ENCODE measurements around the gene ZNF69.
"Not testable (repeated sequence)": the region's sequence is repeated elsewhere in the genome, so short reads cannot be mapped to it uniquely, and the experiment has no call there.

Gene ZNF69

DNA sequence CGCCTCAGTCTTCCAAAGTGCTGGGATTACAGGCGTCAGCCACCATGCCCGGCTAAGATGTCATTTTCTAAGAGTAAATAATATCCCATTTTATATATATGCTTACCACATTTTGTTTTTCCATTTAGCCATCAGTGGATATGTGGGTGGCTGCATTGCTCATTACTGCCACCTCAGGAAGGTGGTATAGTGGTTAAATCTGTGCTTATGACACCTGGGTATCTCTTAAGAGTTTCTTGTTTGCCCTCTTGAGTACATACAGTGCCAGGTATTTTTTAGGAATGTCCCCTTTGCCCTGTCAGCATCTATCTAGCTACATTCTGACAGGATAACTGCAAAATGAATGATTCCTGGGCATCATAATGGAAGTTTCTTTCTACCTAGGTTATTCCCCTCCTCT, 14.6 kb downstream of the ZNF69 start:
- DNase-seq = no peak

DNA sequence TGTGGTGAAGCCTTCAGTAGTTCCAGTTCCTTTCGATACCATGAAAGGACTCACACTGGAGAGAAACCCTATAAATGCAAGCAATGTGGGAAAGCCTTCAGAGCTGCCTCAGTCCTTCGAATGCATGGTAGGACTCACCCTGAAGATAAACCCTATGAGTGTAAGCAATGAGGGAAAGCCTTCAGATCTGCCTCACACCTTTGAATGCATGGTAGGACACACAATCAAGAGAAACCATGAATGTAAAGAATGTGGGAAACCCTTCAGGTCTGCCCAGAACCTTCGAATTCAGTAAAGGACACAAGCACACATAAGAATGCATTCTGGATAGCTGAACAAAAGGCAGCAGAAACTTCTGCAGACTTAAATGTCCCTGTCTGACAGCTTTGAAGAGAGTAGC, 18.3 kb downstream of the ZNF69 start:
- DNase-seq = no peak

DNA sequence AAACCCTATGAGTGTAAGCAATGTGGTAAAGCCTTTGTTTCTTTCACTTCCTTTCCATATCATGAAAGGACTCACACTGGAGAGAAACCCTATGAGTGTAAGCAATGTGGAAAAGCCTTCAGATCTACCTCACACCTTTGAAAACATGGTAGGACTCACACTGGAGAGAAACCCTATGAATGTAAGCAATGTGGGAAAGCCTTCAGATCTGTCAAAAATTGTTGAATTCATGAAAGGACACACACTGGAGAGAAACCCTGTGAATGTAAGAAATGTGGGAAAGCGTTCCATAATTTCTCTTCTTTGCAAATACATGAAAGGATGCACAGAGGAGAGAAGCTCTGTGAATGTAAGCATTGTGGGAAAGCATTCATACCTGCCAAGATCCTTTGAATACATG, 24.4 kb downstream of the ZNF69 start:
- DNase-seq = not testable (repeated sequence)

DNA sequence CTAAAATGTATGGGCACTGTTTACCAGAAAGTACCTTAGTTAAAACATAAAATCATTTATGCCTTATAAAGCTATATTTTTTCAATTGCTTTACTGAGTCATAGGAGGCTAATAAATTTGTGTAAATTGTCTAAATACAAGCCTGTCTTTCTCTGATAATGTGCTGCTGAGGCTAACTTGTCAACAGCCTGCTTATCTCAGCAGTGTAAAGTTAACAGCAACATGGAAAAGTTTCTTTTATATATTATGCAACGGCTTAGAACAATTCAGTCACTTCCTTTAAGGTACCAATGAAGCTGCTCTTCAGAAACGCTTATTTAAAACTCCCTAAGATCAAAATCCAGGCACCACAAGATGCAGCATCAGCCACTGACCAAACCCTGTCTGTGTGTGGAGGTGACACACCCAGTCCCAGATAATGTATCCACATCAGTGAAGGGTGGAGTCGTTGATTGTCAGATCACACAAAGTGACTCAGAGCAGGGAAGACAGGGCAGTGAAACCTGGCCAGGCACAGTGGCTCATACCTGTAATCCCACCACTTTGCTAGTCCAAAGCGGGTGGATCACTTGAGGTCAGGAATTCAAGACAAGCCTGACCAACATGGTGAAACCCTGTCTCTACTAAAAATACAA, 27.0 kb downstream of the ZNF69 start:
- DNase-seq = not testable (repeated sequence)

DNA sequence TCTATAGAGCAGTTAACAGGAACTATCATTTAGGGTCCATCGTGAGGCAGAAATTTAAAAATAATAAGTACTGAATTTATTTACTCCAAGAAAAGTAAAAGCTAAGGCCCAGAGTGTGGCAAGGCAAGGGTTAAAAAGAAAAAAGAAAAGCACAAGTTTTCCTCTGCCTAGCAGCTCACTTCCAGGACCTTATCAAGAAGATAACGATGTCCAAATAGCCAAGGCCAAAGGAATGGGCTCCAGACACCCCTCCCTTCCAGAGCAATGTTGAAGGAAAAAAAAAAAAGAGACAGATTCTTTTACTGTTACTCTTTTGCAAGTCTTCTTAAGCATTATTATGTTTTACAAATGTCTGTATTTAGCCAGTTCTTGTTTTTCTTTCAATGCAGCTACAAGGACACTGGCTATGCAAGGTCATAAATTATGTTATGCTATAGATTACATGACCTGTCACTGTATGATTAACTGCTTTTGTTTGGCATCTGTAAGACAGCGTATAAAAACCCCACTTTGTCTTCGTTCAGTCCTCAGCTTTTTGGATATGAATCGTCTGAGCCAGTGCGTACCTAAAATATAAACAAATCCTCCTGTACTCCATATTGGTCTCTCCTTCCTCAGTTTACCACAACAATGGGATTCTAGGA, 34.4 kb downstream of the ZNF69 start:
- DNase-seq = no peak

DNA sequence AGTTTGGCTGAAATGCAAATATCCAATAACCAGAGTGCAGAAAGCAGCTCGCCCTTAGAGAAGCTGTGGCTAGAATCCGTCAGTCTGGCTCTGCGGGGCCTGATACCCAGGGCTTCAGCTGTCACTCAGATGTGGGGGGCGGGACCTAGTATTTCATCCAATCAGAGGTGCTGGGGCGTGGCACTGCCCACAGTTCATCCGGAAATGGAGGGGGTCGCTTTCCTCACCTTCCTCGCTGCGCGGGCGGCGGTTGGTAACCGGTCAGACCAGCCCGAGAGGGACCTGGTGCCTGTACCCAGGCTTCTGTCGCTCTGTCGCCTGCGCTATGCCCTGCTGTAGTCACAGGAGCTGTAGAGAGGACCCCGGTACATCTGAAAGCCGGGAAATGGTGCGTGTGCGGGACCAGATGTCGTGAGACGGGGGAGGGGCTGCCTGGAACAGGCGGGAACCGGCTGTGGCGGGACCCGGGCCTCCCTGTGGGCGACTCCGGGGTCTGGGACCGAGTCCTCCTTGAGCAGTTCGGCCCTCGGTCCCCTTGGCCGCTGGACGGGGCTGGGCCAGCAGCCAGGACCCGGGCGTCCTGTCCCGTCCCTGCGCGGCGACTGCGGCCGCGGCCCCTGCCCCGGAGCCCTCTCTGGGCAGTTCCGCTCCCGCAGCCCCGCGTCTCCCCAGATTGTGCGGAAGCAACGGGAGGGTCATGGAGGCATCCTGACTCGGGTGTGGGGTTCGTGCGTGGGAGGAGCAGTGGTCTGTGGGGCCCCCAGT, 37.5 kb downstream of the ZNF69 start, which contains the start of gene ZNF700:
ZNF700 (plus strand) TSS at position 222 of the 765 bp plus-strand sequence; CDS start at position 326, 104 bp downstream.
- peak; percentile 97 for DNase-seq

DNA sequence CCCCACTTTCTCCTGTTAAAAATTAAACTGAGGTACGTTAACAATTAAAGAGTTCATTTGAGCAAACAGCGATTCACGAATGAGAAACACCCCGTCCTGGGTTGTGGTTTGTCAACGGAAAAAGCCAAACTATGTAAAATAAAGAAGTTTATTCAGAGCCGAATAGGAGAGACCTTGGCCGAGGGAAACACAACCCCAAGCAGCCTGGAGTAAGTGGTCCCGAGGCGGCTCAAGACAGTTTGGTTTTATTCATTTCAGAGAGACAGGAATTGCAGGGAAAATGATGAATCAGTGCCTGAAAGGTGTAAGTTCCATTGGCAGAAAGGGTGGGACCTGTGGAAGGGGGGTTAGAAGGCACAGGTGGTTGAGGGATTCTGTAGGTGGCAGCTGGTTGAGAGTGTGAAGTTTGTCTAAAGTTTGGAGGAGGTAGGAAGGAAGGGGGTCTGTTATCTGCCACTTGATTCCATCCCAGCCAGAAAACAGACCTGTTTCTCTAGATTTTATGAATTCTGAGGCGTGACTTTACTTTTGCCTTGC, 38.1 kb downstream of the ZNF69 start:
- DNase-seq = not testable (repeated sequence)

DNA sequence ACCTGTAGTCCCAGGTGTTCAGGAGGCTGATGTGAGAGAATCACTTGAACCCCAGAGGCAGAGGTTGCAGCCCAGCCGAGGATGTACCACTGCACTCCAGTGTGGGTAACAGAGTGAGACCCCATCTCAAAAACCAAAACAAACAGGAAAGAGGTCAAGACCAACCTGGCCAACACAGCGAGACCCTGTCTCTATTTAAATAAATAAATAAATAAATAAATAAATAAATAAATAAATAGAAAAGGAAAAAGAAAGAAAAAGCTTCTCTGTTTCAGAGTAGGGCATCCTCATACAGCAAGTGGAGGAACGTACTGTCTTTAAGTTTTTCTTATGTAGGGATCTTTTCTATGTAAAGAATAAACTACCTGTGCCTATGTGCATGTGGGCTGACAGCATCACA, 39.6 kb downstream of the ZNF69 start:
- DNase-seq = no peak

DNA sequence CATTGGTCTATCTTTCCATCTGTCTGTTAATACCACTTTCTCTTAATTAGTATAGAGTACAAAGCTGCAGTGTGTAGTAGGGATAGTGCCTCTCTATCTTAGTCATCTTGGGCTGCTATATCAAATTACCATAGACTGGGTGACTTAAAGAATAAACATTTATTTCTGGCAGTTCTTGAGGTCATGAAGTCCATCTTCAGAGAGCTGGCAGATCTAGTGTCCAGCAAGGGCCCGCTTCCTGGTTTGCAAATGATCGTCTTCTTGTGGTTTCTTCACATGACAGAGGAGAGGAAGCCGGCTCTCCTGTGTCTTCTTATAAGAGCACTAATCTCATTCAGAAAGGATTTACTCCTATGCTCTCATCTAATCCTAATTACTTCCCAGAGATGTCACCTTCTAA, 43.5 kb downstream of the ZNF69 start:
- no peak for DNase-seq

DNA sequence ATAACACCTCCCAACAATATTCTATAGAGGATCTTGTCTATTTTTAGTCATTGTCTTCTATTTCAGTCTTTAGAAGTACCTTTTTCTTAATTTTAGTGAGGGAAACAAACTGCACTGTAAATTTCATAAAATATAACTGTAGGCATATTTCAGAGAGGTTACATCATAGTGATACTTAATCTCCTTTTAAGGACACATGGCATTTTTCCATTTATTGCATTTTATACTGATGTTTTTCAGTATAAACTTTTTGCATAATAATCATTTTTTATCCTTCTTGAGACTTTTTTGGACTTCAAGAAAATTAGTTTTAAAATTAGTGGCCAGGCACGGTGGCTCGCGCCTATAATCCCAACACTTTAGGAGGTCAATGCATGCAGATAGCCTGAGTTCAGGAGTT, 43.9 kb downstream of the ZNF69 start:
- no peak for DNase-seq

DNA sequence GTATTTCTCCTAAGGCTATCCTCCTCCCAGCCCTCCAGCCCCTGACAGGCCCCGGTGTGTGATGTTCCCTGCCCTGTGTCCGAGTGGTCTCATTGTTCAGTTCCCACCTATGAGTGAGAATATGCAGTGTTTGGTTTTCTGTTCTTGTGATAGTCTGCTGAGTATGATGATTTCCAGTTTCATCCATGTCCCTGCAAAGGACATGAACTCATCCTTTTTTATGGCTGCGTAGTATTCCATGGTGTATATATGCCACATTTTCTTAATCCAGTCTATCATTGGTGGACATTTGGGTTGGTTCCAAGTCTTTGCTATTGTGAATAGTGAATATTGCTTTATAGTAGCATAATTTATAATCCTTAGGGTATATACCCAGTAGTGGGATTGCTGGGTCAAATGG, 48.2 kb downstream of the ZNF69 start:
- DNase-seq = not testable (repeated sequence)

DNA sequence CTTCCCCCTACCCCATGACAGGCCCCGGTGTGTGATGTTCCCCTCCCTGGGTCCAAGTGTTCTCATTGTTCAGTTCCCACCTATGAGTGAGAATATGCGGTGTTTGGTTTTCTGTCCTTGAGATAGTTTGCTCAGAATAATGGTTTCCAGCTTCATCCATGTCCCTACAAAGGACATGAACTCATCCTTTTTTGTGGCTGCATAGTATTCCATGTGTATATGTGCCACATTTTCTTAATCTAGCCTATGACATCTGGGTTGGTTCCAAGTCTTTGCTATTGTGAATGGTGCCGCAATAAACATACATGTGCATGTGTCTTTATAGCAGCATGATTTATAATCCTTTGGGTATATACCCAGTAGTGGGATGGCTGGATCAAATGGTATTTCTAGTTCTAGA, 50.8 kb downstream of the ZNF69 start:
- not testable (repeated sequence) for DNase-seq

DNA sequence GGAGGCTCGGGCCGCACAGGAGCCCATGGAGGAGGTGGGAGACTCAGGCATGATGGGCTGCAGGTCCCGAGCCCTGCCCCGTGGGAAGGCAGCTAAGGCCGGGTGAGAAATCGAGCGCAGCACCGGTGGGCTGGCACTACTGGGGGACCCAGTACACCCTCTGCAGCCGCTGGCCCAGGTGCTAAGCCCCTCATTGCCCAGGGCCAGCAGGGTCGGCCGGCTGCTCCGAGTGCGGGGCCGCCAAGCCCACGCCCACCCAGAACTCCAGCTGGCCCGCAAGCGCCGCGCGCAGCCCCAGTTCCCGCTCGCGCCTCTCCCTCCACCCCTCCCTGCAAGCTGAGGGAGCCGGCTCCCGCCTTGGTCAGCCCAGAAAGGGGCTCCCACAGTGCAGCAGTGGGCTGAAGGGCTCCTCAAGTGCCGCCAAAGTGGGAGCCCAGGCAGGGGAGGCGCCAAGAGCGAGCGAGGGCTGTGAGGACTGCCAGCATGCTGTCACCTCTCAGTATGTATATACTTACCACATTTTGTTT, 53.8 kb downstream of the ZNF69 start:
- DNase-seq = not testable (repeated sequence)

DNA sequence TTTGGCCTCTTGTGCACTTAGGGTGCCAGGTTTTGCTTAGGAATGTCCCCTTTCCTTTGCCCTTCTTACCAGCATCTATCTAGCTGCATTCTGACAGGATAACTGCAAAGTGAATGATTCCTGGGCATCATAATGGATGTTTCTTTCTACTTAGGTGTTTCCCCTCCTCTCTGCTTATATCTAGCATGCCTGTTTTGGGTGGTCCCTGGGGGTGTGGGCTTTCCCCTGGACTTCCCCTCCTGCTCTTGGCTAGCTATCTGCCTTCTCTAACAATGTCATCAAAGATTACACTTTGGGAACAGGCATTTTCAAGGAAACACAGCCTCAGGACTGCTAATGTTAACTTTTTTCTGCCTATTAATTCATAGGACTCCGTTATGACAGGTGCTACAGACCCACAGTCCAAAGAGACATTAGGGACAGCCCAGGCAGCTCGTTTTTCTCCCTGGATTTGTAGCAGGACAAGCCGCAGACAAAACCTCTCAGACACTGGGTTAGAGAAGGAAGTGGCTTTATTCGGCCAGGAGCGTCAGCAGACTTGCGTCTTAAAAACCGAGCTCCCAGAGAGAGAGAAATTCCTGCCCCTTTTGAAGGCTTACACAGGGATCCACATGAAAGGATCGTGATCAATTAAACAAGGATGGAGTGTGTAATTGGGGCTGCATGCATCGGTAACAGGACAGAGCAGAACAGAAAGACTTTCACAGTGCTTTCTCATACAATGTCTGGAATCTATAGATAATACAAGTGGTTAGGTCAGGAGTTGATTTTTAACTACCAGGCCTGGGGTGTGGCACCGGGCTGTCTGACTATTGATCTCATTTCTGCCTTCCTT, 54.6 kb downstream of the ZNF69 start:
- DNase-seq = no peak

DNA sequence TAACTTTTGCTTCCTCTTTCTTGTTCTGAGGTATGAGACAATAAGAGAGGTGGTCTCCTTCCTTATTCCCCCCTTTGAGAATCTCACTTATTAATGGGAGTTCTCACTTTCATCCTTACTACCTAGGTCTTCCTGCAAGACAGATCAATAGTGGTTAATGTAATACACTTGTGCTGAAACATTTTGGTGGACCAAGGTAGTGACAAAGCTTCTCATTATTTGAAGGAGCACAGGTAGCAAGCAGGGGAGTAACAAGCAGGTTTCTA, 55.2 kb downstream of the ZNF69 start:
- DNase-seq = no peak

DNA sequence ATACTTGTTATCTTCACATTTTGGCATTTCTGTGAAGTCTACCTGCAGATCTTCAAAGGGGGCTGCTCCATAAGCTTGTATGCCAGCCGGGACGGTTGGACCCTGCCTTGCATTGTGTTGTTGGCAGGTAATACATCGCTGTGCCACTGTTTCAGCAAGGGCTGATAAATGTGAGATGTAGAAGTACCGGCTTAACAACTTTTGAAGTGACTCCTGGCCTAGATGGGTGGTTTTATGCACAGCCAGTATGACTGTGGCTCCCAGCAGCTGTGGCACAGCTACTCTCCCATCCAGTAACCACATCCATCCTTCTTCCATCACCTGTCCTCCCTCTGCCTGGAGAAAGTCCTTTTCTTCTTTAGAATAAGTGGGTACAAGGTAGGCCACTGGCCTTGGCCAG, 57.1 kb downstream of the ZNF69 start:
- no peak for DNase-seq

DNA sequence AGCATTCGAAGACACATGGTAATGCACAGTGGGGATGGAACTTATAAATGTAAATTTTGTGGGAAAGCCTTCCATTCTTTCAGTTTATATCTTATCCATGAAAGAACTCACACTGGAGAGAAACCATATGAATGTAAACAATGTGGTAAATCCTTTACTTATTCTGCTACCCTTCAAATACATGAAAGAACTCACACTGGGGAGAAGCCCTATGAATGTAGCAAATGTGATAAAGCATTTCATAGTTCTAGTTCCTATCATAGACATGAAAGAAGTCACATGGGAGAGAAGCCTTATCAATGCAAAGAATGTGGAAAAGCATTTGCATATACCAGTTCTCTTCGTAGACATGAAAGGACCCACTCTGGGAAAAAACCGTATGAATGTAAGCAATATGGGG, 61.1 kb downstream of the ZNF69 start:
- DNase-seq = no peak

DNA sequence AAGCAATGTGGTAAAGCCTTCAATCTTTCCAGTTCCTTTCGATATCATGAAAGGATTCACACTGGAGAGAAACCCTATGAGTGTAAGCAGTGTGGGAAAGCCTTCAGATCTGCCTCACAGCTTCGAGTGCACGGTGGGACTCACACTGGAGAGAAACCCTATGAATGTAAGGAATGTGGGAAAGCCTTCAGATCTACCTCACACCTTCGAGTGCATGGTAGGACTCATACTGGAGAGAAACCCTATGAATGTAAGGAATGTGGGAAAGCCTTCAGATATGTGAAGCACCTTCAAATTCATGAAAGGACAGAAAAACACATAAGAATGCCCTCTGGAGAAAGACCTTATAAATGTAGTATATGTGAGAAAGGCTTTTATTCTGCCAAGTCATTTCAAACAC, 61.6 kb downstream of the ZNF69 start:
- DNase-seq = no peak

DNA sequence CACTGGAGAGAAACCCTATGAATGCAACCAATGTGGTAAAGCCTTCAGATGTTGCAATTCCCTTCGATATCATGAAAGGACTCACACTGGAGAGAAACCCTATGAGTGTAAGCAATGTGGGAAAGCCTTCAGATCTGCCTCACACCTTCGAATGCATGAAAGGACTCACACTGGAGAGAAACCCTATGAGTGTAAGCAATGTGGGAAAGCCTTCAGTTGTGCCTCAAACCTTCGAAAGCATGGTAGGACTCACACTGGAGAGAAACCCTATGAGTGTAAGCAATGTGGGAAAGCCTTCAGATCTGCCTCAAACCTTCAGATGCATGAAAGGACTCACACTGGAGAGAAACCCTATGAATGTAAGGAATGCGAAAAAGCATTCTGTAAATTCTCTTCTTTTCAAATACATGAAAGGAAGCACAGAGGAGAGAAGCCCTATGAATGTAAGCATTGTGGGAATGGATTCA, 62.1 kb downstream of the ZNF69 start:
- not testable (repeated sequence) for DNase-seq

DNA sequence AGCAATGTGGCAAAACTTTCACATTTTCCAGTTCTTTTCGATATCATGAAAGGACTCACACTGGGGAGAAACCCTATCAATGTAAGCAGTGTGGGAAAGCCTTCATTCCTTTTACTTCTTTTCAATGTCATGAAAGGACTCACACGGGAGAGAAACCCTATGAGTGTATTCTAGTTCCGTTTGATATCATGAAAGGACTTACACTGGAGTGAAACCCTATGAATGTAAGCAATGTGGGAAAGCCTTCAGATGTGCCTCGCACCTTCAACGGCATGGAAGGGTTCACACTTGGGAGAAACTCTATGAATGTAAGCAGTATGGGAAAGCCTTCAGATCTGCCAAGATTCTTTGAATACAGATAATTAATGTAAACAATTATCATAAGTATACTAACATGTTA, 62.7 kb downstream of the ZNF69 start:
- no peak for DNase-seq

All from NCI-H1105 (cell line).